GM18909 (cell line): ENCODE data around the gene RPH3AL.

Experiments used
- ATAC-seq: cut with Tn5 transposase; IDR thresholded peaks from one replicate; pipeline ENCODE4 v1.9.1; 2021; ENCODE audit warnings: mild to moderate bottlenecking; ENCODE audit not compliant: unreplicated experiment, poor library complexity

RPH3AL gene

DNA sequence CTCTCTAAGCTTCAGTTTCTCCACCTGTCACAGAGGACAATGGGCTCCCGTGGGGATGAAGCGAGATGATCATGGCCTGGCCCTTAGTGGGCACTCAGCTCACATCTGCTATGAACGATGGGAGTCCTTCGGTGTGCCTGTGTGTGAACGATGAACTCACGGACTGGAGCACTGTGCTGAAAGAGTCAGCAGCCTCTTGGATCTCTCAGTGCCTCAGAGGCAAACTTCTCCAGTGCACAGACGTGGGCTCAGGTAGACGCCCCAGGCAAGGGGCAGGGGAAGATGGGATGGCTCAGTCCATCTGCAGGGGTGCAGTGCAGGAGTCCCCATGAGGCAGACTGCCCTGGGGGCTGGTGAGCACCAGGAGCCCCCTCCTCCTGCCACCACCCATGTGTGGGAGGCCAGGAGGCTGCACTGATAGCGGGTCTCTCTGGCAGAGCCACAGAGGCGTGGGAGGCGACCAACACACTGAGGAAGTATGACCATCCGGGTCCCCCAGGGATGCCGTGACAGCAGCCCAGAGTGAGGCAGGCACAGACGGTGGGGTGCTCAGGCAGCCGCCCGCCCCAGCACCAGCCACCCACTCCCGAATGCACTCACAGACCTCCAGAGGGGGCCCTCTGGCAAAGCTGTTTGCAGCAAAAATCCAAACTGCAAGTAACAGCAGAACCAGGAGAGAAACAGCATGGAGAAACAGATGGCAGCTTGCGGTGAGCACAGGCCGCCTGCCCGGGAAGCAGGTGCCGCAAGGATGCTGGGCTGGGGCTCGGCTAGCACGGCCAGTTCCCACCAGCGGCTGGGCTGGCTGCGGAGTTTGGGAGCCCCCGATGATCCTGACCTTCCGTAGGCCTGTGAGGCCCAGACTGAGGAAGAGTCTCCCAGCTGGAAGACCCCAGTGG, 82.7 kb downstream of the RPH3AL start:
- no peak for ATAC-seq

- no peak for ATAC-seq
Measured at GRCh38 chr17:266701-267667, 85.6 kb downstream of the RPH3AL start.

DNA sequence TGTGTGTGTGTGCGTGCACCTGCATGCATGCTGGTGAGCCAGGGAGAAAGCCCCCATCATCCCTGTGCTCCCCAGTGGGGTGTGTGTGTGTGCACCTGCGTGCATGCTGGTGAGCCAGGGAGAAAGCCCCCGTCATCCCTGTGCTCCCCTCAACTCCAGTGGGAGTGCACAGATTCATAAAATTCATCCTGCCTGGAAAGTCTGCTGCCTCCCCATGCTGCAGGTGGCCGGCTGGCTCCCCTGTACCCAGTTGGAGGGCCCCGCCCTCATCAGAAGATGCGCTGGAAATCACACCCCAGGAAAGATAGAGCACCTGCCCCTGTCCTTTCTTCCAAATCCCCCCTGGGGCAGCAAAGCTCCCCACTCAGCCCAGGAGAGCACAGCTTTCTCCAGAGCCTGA, 86.4 kb downstream of the RPH3AL start:
- no peak for ATAC-seq

GRCh38 chr17:265718-266117, 86.9 kb downstream of the RPH3AL start:
- ATAC-seq, result no peak

DNA sequence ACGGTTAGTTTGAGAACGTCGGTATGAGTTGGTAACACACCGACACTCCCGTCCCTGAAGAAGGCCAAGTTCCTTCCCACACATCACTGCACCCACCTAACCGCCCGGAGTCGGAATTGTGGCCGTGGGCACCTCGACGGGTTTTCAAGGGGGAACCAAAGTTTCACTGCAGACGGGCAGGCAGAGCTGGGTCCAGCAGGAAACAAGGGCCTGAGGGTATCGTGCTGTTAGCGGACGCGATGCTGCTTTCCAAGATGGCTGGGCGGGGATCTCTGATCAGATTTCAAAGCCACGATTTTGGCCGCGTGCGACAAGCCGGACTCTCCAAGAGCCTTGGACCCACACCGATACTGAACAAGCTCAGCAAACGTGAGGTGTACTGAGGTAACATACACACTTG, 88.8 kb downstream of the RPH3AL start:
- no peak for ATAC-seq

- no peak for ATAC-seq
Measured at GRCh38 chr17:263271-263670, 89.3 kb downstream of the RPH3AL start.

GRCh38 chr17:261635-262034, 91.0 kb downstream of the RPH3AL start:
- no peak for ATAC-seq

- ATAC-seq, result no peak
Measured at GRCh38 chr17:260944-261343, 91.7 kb downstream of the RPH3AL start.

GRCh38 chr17:260031-260791, 92.4 kb downstream of the RPH3AL start:
- ATAC-seq, result no peak

DNA sequence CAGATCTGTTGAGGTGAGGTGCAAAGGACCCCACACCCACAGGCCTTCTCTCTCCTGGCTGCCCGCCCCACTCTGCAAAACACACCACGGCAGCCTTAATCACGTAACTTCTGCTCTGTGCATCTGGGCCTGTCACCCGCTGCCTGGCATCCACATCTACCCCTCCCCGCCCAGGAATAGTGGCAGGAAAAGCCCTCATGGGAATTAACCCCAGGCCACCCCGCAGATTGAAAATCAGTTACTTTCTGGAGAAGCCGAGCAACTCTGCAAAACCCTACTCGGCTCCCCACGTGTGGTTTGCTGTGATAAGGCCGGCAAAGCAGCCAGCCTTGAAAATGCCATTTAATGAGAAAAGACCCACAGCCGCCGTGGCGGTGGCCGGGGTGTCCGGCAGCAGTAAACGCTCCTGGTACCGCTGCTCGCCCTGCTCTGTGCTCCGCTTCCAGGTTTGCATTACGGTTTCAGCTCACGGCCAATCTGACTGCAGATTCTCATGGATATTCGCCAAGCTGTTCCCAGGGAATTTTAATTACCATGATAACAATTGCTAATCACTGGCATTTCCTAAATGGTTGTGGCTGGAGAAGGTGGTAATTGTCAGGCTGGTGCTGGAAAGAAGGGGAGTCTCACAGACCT, 93.1 kb downstream of the RPH3AL start:
- ATAC-seq, result no peak

DNA sequence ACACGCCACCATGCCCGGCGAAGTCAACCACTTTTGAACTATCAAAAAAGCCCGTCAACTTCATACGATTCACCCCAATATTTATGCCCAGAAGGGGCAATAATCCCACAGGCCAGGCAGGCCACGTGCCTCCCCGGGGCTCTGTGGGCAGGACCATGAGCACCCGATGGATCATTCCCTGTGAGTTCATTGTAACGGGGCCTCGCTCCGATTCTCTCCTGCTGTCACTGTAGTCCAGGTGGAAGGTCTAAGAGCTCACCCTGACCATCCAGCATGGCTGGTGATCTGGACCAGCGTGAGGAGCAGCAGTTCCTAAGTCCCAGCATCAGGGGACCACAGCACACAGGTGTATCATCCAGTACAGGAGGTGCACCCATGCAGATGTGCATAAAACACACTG, 93.7 kb downstream of the RPH3AL start:
- ATAC-seq, result no peak

DNA sequence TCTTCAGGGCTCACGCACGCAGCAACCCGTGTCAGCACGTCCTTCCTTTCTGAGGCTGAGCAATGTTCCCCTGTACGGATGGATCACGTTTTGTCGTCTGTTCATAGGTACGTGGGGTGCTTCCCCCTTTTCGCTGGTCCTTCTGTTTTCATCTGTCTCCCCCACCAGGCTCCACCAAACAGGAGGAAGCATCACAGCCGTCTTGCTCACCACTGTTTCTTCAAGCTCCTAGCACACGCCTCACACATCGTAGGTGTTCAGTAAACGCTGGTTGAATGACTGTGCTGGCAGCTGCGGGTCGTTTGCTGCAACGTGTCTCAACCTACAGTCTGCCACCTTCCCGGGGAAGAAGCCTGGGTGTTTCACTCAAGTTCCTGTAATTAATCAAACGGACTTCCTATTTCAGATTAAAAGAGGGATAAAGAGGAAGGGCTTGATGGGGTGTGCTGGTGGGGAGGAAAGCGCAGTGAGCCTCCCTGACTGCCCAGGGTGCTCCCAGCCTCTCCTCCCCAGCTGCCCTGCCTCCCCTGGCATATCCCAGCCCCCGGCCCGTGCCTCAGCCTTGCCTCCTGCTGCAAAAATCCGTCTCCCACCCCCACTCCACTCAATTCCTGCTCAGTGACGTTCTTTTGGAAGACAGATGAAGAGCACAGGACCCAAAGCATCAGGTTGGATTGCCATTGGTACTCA, 94.4 kb downstream of the RPH3AL start:
- no peak for ATAC-seq

DNA sequence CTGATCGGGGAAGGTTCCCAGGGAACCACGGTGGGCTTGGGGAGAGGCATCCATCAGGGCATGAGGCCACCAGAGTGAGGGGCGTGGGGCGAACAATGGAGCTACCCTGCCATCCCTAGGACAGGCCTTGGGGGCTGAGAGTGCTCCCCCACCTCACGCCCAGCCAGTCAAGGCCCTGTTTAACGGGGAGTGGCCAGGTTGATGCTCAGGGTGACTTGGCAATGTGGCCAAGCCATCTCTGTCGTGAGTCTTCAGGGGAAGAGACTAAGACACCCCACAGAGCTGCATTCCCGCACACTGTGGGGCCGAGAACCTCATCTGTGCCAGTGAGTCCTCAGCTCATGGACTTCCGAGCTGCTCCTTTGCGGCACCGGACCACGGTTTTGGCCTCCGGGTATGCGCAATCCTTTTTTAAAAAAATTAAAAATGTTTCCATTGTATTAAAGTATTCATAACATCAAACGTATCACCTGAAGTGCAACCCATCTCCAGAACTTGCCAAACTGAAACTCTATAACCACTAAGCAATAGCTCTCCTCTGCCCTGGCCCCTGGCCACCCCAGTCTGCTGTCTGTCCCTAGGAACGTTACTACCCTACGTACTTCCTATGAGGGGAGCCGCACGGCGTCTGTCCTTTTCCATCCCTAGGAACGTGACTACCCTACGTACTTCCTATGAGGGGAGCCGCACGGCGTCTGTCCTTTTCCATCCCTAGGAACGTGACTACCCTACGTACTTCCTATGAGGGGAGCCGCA, 99.3 kb downstream of the RPH3AL start:
- no peak for ATAC-seq

DNA sequence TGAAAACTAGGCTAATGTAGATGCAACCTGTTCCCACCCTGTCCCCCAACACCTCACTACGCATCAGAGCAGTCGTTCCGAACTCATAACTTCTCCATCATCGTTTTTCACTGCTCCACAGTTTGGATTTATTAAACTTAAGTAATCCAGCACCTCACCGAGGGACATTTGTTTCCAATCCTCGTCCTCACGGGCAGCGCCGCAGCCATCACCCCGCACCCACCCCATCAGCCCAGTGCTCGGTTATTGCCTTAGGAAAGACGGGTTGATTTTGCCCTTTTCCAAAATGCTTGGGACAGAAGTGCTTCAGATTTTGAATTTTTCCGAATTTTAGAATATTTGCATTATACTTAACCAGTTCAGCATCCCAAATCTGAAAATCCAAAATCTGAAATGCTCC, 100.2 kb downstream of the RPH3AL start:
- ATAC-seq, result no peak

DNA sequence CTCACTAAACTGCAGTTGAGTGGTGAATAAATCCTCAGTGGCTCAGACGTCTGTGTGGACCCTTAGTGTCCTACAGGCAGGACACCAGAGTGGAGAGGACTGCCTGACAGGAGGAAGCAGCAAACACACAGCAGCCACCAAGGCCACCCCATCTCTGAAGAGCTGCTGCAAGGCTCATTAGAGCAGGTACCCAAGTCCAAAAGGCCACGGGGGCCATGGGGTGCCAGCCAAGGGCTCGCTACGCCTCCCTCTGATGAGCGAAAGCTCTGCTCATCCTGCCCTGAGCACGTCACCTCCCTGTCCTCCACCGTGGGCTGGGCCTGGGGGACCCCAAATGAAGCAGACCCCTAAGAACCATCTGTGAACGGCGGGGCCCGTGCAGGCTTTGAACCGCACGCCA, 101.1 kb downstream of the RPH3AL start:
- no peak for ATAC-seq

DNA sequence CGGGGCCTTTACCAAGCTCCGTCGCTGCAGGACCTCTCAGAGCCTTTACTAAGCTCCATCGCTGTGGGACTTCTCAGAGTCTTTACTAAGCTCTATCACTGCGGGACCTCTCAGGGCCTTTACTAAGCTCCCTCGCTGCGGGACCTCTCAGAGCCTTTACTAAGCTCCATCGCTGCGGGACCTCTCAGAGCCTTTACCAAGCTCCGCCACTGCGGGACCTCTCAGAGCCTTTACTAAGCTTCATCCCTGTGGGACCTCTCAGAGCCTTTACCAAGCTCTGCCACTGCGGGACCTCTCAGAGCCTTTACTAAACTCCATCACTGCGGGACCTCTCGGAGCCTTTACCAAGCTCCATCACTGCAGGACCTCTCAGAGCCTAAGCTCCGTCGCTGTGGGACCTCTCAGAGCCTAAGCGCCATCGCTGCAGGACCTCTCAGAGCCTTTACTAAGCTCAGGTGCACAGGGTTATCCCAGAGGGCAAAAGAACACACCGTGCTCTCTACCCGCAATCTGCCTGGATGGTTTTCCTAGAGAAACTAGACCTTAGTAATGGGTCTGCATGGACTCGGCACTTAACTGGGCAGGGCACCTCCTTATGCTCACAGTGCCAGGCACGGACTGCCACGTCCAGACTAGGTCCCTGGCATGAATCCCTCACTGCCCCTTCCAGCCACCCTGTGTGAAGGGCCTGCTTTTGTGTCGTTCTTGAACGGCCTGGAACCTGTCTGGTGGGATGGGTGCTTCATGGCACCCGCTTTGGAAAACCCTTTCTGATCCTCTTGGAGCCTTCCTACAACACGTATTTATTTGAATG, 101.9 kb downstream of the RPH3AL start:
- ATAC-seq, result no peak

- ATAC-seq, result no peak
Measured at GRCh38 chr17:249236-249993, 103.2 kb downstream of the RPH3AL start.
